GM21529 (cell line): ENCODE data around the gene TMX4.
"Not testable (repeated sequence)": the region's sequence is repeated elsewhere in the genome, so short reads cannot be mapped to it uniquely, and the experiment has no call there.

Experiments used
- ATAC-seq: cut with Tn5 transposase; IDR thresholded peaks from one replicate; pipeline ENCODE4 v1.9.1; 2021; ENCODE audit not compliant: unreplicated experiment

Gene TMX4

GRCh38 chr20:7974785-7975435, 44.7 kb downstream of the TMX4 start:
- no peak for ATAC-seq

- no peak for ATAC-seq
These were observed 47.9 kb downstream of the TMX4 start for GRCh38 chr20:7971536-7972280.

- no peak for ATAC-seq
These were observed 52.2 kb downstream of the TMX4 start for GRCh38 chr20:7967199-7967844.

- ATAC-seq, result no peak
These were observed 53.4 kb downstream of the TMX4 start for GRCh38 chr20:7966176-7966575.

- ATAC-seq, result no peak
These were observed 60.1 kb downstream of the TMX4 start for GRCh38 chr20:7959484-7959883.

GRCh38 chr20:7956561-7956960, 63.0 kb downstream of the TMX4 start:
- ATAC-seq, result not testable (repeated sequence)

- no peak for ATAC-seq
These were observed 69.2 kb downstream of the TMX4 start for GRCh38 chr20:7950387-7950786.

GRCh38 chr20:7943891-7944290, 75.7 kb downstream of the TMX4 start:
- ATAC-seq, result no peak

GRCh38 chr20:7940341-7940740, 79.2 kb downstream of the TMX4 start, which contains the start of gene HAO1:
TSS of gene HAO1 (minus strand) at chr20:7940458. CDS start at chr20:7940422, 36 bp downstream.
- ATAC-seq, result no peak

- no peak for ATAC-seq
These were observed 79.9 kb downstream of the TMX4 start for GRCh38 chr20:7939663-7940062.

GRCh38 chr20:7938058-7938457, 81.5 kb downstream of the TMX4 start:
- ATAC-seq, result no peak

GRCh38 chr20:7937328-7937727, 82.2 kb downstream of the TMX4 start:
- no peak for ATAC-seq

GRCh38 chr20:7935027-7935551, 84.5 kb downstream of the TMX4 start:
- ATAC-seq, result peak; percentile 77

GRCh38 chr20:7933346-7933745, 86.2 kb downstream of the TMX4 start:
- ATAC-seq, result no peak

GRCh38 chr20:7930343-7930742, 89.2 kb downstream of the TMX4 start:
- no peak for ATAC-seq
